ENCODE results near the gene TGFBR3.
"Not testable (repeated sequence)": the region's sequence is repeated elsewhere in the genome, so short reads cannot be mapped to it uniquely, and the experiment has no call there.

The TGFBR3 gene

GRCh38 chr1:91846007-91846638, 39.8 kb downstream of the TGFBR3 start:
- peak; percentile 90 for DNase-seq

- DNase-seq = no peak
Measured at GRCh38 chr1:91844862-91845528, 41.0 kb downstream of the TGFBR3 start.

- no peak for DNase-seq
Measured at GRCh38 chr1:91843843-91844242, 42.1 kb downstream of the TGFBR3 start.

DNA sequence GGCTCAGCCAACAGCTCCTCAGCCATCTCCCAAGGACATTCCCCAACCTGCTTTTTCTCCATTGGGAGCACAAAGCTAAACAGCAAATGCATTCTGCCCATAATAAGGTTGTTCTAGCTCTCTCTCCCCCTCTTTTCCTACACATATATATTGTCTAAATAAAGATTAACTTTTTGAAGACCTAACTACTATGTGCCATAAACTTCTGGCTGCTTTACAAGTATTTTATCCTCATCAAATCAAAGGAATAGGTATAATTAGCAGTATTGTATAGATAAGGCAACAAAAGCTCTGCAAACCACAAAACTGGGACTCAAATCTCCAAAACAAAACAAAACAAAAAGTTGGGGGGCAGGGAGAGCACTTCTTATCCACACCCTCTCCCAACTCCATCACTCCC, 43.4 kb downstream of the TGFBR3 start:
- no peak for DNase-seq

- DNase-seq = no peak
Measured at GRCh38 chr1:91842056-91842455, 43.9 kb downstream of the TGFBR3 start.

DNA sequence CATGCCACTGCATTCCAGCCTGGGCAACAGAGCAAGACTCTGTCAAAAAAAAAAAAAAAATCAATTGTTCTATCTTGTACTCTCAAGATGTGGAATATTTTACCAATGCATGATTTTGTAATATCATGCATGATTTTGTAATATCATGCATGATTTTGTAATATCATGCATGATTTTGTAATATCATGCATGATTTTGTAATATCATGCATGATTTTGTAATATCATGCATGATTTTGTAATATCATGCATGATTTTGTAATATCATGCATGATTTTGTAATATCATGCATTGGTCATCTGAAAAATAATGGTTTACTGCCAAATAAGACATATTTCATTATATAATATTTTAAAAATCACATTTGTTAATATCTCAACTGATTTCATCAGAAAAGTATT, 45.7 kb downstream of the TGFBR3 start:
- DNase-seq = not testable (repeated sequence)

DNA sequence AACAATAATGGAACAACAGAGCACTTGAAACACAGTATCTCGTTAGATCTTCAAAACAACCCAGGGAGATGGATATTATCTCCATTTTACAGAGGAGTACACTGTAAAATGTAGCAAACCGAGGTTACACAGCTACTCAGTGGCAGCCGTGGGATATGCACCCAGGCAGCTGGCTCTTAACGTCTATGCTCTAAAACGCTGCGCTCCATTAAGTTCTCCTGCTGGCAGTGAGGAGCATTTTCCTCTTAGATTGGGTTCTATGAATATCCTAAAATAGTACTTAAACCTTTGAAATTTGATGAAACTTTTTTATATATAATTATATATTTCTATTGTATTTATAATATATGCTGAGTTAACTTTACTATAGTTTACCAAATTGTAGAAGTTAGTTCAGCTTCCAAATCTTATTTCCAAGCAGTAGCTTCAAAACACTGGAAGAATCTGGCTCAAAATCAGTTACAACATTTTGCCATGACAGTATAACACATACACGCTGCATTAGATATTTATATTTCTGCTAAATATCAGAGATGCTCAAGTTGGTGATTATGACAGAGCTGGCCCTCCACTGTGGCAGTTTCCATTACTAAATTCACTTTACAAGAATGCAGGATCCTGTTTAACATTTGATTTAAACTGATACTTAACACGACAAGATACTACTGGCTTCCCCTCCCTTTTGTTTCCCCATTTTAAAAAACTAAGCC, 49.5 kb downstream of the TGFBR3 start:
- peak; percentile 4 for DNase-seq

- no peak for DNase-seq
Measured at GRCh38 chr1:91835087-91835521, 50.8 kb downstream of the TGFBR3 start.

- not testable (repeated sequence) for DNase-seq
Measured at GRCh38 chr1:91834549-91834948, 51.4 kb downstream of the TGFBR3 start.

DNA sequence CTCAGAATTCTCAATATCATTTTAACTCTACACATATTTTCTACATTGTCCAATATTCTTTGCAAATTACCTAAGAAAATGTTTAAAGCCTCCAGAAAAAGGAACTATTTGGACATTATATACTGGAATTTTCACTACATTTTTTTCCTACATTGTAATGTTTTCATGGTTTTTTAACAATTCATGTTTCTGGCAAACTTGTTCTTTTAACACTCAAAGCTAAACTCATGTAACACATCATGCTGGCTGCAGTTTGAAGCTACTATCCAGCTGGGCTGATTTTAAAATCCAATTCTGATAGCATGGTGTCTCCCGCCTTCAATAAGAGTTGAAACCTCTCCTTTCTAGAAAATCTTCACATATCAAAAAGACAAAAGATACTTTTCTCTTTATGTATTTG, 52.0 kb downstream of the TGFBR3 start:
- no peak for DNase-seq

DNA sequence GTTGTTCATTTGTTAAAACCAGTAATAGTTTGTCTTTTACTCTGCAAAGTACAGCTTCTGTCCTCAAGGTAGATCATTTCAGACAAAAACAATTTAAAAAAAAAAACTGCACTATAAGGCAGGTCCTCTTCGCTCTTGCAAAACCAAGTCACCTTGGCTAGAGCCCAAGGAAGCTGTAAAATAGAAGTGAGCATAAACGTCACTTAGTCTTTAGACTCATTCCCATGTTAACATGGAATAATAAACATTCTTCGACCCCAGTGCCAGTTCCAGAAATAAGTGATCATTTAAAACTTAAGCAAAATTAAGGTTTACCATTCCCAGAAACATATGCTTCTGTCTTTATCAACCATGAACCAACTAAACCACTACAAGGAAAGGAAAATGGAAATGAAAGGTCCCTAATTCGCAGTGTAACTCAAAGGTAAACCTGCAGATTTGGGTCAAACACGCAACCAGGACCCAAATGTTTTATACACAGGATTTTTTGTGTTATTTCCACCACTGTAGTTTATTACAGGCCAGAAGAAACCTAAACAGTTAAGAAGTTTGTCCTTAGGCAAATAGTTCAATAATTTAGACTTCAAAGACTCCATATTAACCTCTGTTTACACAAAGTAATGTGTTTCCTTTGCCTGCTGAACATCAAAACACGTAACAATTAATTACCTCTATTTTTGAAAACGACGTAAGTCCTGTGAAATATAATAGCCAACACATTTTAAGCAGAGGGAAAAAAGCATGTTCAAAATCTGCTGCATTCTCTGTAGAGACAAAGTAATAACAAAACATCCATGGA, 54.6 kb downstream of the TGFBR3 start:
- no peak for DNase-seq

GRCh38 chr1:91830242-91831131, 55.5 kb downstream of the TGFBR3 start:
- DNase-seq = peak; percentile 52

- DNase-seq = no peak
Measured at GRCh38 chr1:91829293-91830153, 56.4 kb downstream of the TGFBR3 start.

- DNase-seq = no peak
Measured at GRCh38 chr1:91828583-91829281, 57.2 kb downstream of the TGFBR3 start.

DNA sequence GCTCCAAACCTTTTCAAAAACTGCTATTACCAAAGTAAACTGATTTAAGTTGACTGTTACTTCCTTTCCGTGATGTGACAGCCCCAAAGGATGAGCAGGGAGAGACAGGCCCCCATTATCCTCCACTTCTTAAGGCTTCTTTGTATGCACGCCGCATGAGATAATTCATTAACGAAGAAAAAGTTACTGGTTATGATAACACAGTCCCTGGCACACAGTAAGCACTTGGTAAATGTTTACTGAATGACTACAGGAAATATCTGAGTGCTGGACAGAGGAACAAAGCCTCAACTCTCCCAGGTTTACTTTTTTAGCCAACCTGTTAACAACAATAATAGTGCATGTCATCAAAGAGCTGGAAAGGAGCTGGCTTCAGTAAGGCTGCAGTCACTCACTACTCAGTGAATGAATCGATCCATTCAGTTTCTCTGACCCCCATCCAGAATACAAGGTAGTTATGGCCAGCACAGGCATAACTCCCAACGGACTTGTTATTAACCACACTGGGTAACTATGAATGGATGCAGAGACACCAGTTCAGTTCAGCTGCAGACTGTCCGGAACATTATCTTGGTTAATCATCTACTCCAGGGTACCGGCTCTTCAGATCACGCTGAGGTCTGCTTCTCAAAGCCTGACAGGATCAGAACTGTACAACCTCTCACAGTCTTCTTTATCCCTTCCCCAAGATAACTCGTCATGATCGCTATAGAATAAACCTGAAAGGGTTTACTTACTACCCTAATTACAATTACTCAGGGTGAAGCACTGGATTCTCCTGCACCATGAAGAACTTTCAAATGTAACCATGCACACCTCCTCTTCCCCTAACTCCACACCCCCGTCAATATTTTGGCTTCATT, 58.3 kb downstream of the TGFBR3 start:
- DNase-seq = no peak

DNA sequence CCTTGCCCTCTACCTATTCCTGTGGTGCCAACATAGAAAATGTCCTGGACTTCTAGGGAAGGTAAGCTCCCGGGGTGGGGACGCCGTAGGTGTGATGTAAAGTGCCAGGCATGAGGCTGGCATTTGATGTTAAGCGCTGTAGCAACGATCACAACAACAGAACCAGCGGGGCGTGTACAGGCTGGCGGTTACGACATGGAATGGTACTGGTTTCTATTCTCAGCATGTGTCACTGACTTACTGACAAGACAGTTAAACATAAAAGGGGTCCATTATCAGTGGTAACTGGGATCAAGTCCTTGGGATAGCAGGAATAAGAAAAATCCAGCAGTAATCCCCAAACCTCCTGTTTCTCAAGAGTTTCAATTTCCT, 58.9 kb downstream of the TGFBR3 start:
- no peak for DNase-seq

- DNase-seq = no peak
Measured at GRCh38 chr1:91826649-91827048, 59.3 kb downstream of the TGFBR3 start.

- DNase-seq = no peak
Measured at GRCh38 chr1:91826248-91826647, 59.7 kb downstream of the TGFBR3 start.

- no peak for DNase-seq
Measured at GRCh38 chr1:91821126-91821868, 64.7 kb downstream of the TGFBR3 start.

Measured in NCI-H69 (cell line).